Embryonic facial prominence (tissue), 1 donor: ENCODE results near the gene SLC38A6.

Experiments used
- DNase-seq: peaks from one replicate; pipeline ENCODE4 v3.0.0-alpha.2; 2016; ENCODE audit errors: extremely low spot score

The SLC38A6 gene

DNA sequence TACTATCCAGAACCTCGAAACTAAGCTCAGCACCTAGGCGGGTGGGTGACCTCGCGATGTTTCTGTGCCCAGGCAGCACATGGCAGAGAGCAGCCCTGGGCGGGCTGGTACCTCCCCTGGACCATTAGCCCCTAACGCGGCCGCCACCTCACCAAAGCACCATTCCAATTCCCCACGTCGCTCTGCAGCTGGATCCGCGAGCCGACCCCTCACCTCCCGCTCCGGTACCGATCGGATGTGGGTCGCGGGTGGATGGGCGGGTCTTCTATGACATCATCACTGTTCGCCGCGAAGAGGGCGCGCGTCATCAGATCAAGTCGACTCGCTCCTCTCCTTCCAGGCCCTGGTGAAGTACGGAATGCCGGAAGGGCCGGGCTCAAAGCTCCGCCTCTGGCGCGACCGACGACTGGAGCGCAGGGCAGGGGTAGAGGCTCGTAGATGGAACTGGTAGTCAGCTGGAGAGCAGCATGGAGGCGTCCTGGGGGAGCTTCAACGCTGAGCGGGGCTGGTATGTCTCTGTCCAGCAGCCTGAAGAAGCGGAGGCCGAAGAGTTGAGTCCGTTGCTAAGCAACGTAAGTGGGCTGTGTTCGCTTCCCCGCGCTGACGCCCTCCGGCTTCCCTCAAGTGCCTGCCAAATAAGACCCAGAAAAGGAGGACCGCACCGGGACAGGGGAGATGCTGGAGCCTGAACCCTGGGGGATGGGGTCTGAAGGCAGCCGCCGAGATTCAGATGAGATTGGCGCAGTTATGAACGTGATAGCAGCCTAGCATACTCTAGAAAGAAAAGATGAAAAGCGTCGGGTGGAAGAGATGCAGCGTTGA is at the start of gene SLC38A6, which contains the start of gene TRMT5:
Gene SLC38A6, plus strand, starts transcription at position 435 of the 822 bp plus-strand sequence. Its CDS starts 33 bp downstream, at position 468.
Gene TRMT5, minus strand, starts transcription at position 269 of the 822 bp plus-strand sequence. Its CDS starts 106 bp downstream, at position 163.
- DNase-seq: peak; percentile 93

DNA sequence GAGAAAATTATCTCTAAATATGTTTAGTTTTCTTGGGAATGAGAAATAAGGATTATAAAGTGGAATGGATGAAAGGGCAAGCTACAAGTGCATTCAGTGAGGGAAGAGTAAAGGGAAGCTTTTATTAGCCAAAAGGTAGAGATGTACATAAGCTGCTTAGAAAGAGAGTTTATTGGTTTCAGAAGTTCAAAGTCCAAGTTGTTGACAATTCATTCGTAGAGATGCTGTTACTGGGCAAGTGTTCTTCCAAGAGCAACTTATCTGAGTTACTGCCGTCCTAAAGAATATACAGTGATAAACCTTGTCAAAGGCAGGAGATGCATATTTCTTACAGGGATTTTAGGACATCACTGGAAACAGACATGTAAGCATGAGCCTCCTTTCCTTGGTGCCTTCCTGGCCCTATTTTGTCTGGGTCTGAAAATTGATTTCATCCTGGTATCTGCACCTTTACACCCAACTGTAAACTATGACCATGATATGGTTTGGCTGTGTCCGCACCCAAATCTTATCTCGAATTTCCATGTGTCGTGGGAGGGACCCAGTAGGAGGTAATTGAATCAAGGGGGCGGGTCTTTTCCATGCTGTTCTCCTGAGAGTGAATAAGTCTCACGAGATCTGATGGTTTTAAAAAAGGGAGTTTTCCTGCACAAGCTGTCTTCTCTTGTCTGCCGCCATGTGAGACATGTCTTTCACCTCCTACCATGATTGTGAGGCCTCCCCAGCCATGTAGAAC is 47.0 kb upstream of the SLC38A6 start:
- no peak for DNase-seq

DNA sequence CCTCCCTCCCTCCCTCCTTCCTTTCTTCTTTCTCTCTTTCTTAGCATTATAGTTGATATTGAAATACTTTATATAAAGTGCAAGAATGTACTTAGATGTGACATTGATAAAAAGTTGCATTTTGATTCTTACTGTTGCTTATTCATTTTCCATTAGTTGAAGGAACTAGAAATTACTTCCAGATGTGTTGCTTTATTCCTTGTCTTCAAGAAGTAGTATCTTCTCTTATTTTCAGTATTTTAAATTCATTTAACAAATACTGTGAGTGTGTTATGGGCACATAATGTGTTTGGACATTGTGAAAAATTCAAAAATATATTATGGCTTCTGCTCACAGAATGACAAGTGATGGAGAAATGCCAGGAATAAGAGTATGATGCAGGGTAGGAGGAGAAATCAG is 45.7 kb upstream of the SLC38A6 start:
- no peak for DNase-seq

DNA sequence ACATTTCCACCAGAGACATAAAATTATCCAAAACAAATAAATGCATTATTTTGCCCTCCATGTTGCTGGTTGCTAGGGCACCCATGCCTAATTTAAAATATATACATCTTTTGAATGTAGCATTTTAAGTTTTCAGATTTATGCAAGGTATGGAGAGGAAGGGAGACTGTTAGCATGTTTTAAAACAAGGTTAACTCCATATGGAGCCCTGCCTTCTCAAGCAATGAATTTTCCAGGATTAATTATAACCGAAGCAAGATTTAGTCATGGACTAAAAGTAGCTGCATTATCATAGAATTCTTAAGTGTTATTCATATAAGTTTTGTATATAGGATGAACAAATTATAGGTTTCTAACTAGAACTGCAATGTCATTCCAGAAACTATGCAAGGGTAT is 37.4 kb upstream of the SLC38A6 start:
- DNase-seq: no peak

DNA sequence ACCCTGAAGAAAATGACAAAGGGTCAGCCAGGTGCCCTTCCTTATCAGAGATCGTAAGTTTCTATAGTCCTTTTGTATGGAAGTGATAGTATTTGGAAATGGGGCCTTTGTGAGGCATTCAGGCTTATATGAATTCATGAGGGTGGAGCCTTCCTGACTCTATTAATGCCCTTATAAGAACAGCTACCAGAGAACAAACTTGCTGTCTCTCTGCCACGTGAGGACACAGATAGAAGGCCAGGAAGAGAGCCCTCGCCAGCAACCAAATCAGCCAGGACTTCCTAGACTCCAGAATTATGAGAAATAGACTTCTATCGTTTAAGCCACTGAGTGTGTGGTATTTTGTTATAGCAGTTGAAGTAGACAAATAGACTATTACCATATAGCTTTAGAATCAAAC is 36.8 kb upstream of the SLC38A6 start:
- no peak for DNase-seq

DNA sequence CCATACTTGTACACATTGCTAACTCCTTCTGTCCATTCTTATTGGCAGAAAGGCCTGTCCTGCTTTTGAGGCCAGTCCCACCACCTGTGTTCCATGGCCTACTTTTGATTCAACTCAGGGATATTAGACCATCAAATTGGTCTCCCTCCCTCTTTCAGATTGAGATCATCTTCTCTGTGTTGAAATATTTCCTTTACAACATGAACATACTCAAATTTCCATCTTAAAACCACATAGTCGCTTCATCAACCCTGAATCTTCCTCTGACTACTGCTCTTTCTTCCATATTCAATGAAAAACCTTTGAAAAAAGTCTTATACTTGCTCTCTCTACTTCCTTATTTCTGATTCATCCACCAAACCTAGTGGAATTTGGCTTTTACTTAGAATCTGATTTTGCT is 35.1 kb upstream of the SLC38A6 start:
- no peak for DNase-seq

DNA sequence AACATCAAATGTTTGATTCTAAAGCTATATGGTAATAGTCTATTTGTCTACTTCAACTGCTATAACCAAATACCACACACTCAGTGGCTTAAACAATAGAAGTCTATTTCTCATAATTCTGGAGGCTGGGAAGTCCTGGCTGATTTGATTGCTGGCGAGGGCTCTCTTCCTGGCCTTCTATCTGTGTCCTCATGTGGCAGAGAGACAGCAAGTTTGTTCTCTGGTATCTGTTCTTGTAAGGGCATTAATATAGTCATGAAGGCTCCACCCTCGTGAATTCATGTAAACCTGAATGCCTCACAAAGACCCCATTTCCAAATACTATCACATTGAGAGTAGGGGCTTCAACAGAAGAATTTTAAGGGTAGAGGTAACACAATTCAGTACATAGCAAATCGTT is 34.3 kb upstream of the SLC38A6 start:
- DNase-seq: no peak

DNA sequence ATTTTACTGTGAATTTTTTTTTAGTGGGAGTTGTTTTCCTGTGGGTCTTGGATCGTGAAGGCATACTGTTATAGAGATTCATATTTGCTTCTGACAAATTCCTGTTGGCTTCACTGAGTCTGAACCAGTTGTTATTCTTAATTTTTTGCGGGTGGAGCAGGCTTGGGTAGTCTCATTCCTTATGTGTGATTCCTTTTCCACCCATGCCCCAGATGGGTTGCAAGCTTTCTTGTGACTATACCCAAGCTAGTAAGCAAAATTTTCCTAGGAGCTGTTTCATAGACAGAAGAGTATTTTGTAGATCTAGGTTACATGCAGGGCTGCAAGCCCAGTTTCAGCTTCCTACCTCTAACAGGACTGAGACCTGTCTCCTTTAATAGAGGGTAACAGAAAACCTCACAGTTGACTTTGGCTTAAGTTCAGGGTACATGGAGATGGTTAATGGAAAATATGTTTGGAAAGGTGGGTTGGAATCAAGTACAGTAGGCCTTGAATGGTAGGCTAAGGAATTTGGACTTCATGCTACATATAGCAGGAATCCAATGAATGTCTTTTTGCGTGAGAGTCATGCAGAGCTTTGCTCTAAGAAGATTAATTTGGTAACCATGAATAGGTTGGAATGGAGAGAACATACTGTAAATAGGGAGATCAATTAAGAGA is 29.1 kb upstream of the SLC38A6 start:
- no peak for DNase-seq

DNA sequence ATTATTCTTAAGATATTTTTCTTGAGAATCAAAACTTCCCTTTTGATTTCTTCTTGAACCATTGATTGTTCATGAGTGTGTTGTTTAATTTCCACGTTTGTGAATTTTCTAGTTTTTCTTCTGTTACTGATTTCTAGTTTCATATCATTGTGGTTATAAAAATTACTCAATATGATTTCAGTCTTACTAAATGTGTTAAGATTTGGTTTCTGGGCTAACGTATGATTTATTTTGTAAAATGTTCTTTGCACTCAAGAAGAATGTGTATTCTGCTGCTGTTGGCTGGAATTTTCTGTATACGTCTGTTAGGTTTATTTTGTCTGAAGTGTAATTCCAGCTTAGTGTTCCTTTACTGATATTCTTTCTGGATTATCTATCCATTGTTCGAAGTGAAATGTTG is 24.8 kb upstream of the SLC38A6 start:
- DNase-seq: no peak

DNA sequence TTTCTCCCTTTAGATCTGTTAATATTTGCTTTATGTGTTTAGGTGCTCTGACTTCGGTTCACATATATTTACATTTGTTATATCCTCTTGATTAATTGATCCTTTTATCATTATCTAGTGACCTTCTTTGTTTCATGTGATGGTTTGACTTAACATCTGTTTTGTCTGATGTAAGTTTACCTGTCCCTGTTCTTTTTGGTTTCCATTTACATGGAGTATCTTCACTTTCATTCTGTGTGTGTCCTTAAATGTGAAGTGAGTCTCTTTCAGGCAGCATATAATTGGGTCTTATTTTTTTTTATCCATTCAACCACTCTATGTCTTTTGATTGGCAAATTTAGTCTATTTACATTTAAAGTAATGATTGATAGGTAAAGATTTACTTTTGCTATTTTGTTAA is 24.4 kb upstream of the SLC38A6 start:
- no peak for DNase-seq

DNA sequence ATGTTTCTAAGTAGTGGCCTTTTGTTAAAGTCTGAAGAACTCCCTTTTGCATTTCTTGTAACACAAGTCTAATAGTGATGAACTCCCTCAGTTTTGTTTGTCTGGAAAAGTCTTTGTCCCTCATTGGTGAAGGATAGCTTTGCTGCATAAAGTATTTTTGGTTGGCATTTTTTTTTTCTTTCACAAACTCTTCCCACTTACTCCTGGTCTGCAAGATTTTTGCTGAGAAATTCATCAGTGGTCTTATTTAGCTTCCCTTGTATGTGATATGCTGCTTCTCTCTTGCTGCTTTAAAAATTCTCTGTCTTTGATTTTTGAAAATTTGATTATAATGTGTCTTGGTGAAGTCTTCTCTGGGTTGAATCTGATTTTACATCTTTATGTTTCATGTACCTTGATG is 22.9 kb upstream of the SLC38A6 start:
- no peak for DNase-seq

DNA sequence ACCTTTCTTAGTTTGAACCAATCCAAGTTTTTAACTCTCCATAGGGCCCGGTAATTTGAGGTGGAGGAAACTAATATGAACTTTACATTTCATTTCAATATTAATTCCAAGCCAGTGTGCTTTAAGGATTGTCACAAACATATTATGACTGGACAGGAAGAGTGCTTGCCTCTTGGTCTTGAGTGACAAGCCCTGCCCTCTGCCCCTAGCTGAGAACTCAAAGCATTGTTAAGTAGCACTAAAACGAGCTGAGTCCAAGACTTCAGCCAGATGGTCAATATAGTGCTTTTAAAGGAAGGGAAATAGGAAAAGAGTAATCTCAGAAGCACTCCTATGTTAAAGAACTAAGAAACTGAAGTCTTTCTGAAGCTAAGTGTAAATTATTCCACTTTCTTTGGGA is 17.3 kb upstream of the SLC38A6 start:
- DNase-seq: no peak

DNA sequence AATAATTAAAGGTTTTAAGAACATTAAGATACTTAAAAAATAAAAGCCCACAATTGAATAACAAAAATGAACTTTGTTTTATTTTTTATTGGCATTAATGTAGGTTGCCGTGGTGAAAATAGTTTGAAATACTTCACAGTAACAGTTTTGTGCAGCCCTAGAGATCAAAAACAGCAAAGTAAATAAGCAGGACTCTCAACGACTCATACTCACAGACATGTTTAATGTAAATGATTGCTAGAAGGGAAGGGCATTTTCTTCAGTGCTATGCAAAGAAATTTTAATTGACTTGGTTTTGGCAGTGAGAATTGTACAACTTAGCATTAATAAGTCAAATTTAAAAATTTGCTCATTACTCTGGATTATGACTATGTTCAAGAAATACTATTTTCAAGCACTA is 16.1 kb upstream of the SLC38A6 start:
- DNase-seq: no peak

DNA sequence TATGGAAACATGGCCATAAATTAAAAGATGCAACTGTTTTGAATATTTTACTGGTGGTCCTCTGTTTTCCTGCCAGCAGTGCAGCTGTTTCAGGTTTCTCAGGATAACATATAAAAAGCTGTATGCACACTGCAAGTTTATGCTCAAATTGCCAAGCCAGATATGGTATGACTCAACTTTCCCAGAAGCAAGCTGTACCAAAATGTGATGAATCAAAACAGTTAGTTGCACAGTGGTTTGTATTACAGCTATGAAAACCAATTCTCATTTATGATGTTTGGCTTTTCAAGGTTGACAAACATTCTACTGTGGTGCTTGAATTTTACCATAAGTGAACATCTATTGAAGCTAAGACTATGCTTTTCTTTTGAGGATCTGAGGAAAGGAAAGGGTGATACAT is 15.6 kb upstream of the SLC38A6 start:
- no peak for DNase-seq

DNA sequence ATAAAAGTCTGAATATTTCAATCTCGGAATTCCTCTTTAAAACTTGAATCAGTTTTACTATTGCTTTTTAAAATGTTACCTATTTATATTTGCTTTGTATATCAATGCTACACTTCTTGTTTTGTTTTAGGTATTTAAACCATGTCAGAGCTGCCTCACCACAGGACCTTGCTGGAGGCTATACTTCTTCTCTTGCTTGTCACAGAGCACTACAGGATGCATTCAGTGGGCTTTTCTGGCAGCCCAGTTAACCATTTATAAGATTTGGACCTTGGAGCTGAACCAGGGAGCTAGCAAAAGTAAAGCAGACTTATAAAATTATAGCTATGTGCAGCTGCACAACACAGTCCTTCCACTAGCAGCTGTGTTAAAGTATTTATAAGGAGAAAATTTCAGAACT is 12.9 kb upstream of the SLC38A6 start:
- no peak for DNase-seq

DNA sequence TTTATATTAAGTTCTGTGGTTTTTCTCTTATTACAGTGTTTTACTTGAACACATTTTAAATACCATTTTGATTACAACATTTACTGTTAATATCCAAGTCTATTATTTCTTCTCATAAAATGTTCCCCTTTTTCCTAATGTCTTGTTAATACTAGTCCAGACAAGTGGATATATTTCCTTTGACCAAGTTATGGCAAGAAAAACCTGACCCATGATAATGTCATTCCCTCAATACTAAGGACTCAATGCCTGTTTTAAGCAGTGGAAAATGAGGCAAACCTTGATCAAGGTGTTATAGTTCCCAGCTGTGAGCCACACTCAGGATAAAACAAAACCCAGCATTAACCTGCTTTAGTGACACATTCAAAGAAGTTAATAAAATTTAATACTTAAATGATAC is 12.4 kb upstream of the SLC38A6 start:
- no peak for DNase-seq

DNA sequence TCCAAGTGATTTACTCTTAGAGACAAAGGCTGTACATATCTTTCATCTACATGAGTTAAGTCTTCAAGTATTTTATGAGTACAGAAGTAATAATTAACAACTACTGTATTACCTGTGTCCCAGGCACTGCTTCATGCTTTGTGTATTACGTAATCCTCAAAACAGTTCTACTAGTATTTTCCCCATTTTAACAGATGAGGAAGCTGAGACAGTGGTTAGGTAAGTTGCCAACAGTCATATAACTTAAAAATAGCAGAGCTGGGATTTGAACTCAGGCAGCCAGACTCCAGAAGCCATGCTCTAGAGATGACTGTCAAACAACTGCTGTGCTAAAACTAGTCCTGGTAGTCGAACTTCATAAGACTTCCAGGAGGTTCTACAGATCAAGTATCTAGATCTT is 10.9 kb upstream of the SLC38A6 start:
- DNase-seq: no peak

DNA sequence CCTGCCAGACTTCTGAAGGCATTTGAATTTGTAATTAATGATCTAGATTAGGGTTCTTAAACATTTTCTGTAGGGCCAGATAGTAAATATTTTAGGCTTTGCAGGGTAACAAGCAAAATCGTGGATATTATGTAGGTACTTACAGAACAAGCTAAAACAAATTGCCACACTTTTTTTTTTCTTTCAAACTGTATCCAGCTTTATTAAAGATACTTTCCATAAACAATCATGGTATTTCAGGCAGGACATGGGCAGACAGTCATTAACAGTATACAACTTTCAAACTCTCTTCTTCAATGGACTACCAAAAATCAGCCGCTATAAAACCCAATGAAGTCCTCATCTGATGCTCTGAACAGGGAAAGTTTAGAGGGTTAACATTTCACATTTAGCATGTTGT is 9.8 kb upstream of the SLC38A6 start:
- DNase-seq: no peak

DNA sequence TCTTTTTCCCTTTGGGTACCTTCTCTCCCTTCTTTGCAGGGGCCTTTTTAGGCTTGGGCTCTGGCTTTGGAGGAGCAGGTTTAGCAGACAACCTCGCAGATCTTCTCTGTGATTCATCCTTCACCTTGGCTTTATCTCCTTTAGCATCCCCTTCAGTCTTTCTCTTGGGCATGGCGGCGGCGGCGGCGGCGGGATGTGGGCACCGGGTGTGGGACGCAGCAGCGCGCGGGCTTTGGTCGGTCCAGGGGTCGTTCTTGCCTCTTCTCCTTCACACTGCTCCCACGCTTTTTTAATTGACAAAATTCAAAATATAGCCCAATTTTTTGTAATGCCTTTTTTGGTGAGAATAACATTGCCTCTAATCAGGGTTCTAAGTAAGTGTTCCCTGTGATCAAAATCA is 8.8 kb upstream of the SLC38A6 start:
- DNase-seq: no peak

DNA sequence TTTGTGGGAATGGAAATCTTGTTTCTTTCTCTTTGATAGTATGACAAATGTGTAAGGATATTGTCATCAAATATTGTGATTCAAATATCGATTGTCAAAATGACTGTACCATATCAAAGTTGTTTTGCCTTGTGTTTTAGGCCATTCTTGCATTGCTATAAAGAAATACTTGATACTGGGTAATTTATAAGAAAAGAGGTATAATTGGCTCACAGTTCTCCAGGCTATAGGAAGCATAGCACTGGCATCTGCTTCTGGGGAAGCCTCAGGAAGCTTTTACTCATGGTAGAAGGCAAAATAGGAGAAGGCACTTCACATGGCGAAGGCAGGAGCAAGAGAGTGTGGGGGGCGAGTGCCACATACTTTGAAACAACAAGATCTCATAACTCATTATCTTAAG is 8.0 kb upstream of the SLC38A6 start:
- DNase-seq: no peak

DNA sequence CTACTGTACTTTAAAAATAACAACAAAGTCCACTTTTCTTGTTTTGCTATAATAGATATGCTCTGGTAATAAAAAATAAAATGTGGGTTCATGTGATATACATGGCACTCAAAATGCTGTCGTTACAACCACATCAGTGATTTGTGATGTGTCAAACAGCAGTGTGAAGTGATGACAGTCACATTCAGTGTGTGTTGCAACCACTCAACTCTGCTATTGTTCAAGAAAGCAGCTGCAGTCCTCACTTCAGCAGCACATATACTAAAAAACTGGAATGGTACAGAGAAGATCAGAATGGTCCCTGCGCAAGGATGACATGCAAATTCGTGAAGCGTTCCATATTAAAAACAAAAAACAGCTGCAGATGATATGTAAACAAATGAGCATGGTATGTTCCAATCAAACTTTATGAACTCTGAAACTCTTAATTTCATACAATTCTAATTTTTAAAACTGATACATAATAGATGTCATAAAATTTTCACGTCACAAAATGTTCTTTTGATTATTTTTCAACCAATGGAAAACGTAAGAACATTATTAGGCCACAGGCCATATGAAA is 6.9 kb upstream of the SLC38A6 start:
- DNase-seq: no peak

DNA sequence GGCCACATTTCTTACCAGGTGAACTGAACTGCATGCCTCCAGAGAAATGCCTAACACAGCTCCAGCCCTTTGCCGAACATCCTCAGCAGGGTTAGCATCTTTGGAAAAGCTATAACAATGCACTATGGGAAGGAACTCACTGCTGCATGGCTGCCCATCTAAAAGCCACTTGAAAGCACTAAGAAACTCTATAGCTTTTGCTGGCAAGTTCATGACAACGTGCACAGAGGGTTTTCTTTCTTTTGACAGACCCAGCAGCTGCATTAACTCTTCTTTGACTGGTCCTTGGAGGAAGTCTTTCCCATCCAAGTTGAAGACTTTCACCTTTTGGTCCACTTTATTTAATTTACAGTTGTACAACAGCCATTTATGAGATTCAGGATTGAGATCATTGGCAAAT is 5.5 kb upstream of the SLC38A6 start:
- DNase-seq: no peak
